Psoas muscle (tissue), 8 donors: ENCODE measurements around the gene ST6GALNAC3. TPM values are rescaled to one million over a fixed set of nuclear protein-coding genes. Genes with fewer than 3 reads are reported as not detected.

Experiments
- ATAC-seq, 4 donors: fragments of 200-7000 bp; cut with Tn5 transposase; one replicate each; pipeline ENCODE4 v1.9.1; 2020; ENCODE audit warnings: moderate library complexity in 3 of 4, mild to moderate bottlenecking in 2 of 4
- DNase-seq, 2 donors: peaks; one replicate each; pipeline ENCODE4 v3.0.0-alpha.2; 2020
- H3K27ac ChIP-seq: fragments of 200-600 bp; one replicate; pipeline ENCODE4 v1.8.0; 2022
- H3K27me3 ChIP-seq, 3 donors: fragments of 200-600 bp in 1 of 3; one replicate each; pipeline versions ENCODE4 v1.6.1 to v1.8.0; 2013 to 2022; ENCODE audit warnings: low read length in 2 of 3, mild to moderate bottlenecking in 2 of 3, moderate library complexity in 1 of 3; ENCODE audit not compliant: insufficient read depth in 3 of 3
- H3K36me3 ChIP-seq, 2 donors: fragments of 200-600 bp in 1 of 2; one replicate each; pipeline versions ENCODE4 v1.6.1 to v1.8.0; 2013 to 2022; ENCODE audit warnings: low read depth in 1 of 2, mild to moderate bottlenecking in 1 of 2, moderate library complexity in 1 of 2; ENCODE audit not compliant: insufficient read depth in 1 of 2
- H3K4me1 ChIP-seq: fragments of 200-600 bp; one replicate; pipeline ENCODE4 v1.8.0; 2022
- H3K4me3 ChIP-seq: fragments of 200-600 bp; one replicate; pipeline ENCODE4 v1.8.0; 2022; ENCODE audit warnings: mild to moderate bottlenecking
- H3K9me3 ChIP-seq: fragments of 200-600 bp; one replicate; pipeline ENCODE4 v1.8.0; 2022
- CTCF ChIP-seq: fragments of 200-600 bp; IDR thresholded peaks from one replicate; pipeline ENCODE4 v1.8.0; 2022; ENCODE audit warnings: antibody characterized with exemption
- WGBS, 3 donors: extraction: QIAGEN DNeasy Blood & Tissue Kit; methylation state at CpG; one replicate each; pipeline versions ENCODE4 v1.1.6 to v1.1.7; 2013; 5-methylcytosine and 5-hydroxymethylcytosine counted together
- intact Hi-C, 2 donors: fragments of 100-400 bp; cut with DNase I; formaldehyde crosslinking; loops; one replicate each; pipeline versions ENCODE4 v1.11.0 to v1.14.2; 2022
- polyA plus RNA-seq, 3 donors: library from polyadenylated mRNA; stranded (reverse); fragments of 200-250 nt; gene quantifications; one replicate each; pipeline ENCODE4 v1.2.3, GENCODE V29; 2013
- total RNA-seq, 4 donors: library from RNA; stranded (reverse); fragmentation: NEBNext Ultra II Directional in 2 of 4; extraction: Animal tissue kit (Norgen Biotek cat#: 25700) in 2 of 4; gene quantifications; one replicate each; pipeline versions ENCODE4 v1.2.1 to v1.2.4, GENCODE V29; 2021 to 2023
- donor health status: healthy with polysubstance abuse.
- donor health status: DM: no; HTN: no; CAD: no; lungs with moderate emphysema.
- donor health status: Bipolar disorder and iron deficiency.
- donor health status: healthy.
- donor health status: DM: yes; HTN: yes; CAD: no.
- donor health status: DM: no; HTN: no; CAD: no.
- donor health status: DM: no; HTN: no; CAD: no.
- donor health status: DM: yes; HTN: yes; CAD: no.

ST6GALNAC3 gene
- total and polyA plus RNA-seq, 7 donors = 1.3 to 5.4 (median 2.3) TPM

- intact Hi-C loops = no loop called here
- WGBS, 3 donors = 84 to 92% (median 89%) methylated on average over 2 of the region's 2 CpGs
- Histone ChIP-seq H3K36me3 (no peaks in the 10 kb centered on the region), H3K27ac (no peak overlapping the region), H3K4me1 (no peaks in the 10 kb centered on the region), H3K9me3 (no peaks in the 10 kb centered on the region), H3K4me3 (no peak overlapping the region), H3K27me3 (no peaks in the 10 kb centered on the region)
- no peak for TF ChIP-seq CTCF
- no peak for DNase-seq
- no peak for ATAC-seq
These were observed 12.1 kb downstream of the ST6GALNAC3 start for GRCh38 chr1:76086597-76086996.

- Histone ChIP-seq H3K4me1 (no peaks in the 10 kb centered on the region), H3K27me3 (no peaks in the 10 kb centered on the region), H3K9me3 (no peaks in the 10 kb centered on the region), H3K36me3 (no peaks in the 10 kb centered on the region), H3K4me3 (no peak overlapping the region), H3K27ac (no peak overlapping the region)
- intact Hi-C loops = no loop called here
- TF ChIP-seq CTCF = no peak
- no peak for ATAC-seq
- WGBS, 3 donors = 80 to 86% (median 86%) methylated on average over 7 of the region's 7 CpGs
- no peak for DNase-seq
These were observed 16.0 kb downstream of the ST6GALNAC3 start for GRCh38 chr1:76090283-76091203.

- Histone ChIP-seq H3K4me3 (no peak overlapping the region), H3K36me3 (no peaks in the 10 kb centered on the region), H3K27me3 (no peaks in the 10 kb centered on the region), H3K9me3 (no peaks in the 10 kb centered on the region), H3K4me1 (no peaks in the 10 kb centered on the region), H3K27ac (no peak overlapping the region)
- 76 to 78% (median 77%) methylated on average over 3 of the region's 3 CpGs for WGBS, 3 donors
- intact Hi-C loops = no loop called here
- DNase-seq = no peak
- TF ChIP-seq CTCF = no peak
- no peak for ATAC-seq
These were observed 18.3 kb downstream of the ST6GALNAC3 start for GRCh38 chr1:76092812-76093211.

- no peak overlapping the region for H3K27ac ChIP-seq
- no peaks in the 10 kb centered on the region for H3K27me3 ChIP-seq
- no peaks in the 10 kb centered on the region for H3K36me3 ChIP-seq
- TF ChIP-seq CTCF = no peak
- no peaks in the 10 kb centered on the region for H3K4me1 ChIP-seq
- WGBS, 3 donors = 74 to 79% (median 78%) methylated on average over 8 of the region's 8 CpGs
- no peak overlapping the region for H3K4me3 ChIP-seq
- intact Hi-C loops = no loop called here
- no peak for ATAC-seq
- H3K9me3 ChIP-seq = no peaks in the 10 kb centered on the region
- no peak for DNase-seq
These were observed 19.2 kb downstream of the ST6GALNAC3 start for GRCh38 chr1:76093522-76094312.
